Measurements from ENCODE around the gene SPOCK1. TPM values are rescaled to one million over a fixed set of nuclear protein-coding genes. Genes with fewer than 3 reads are reported as not detected.

Gene SPOCK1
- total RNA-seq, 2 donors from 2014 or later = 2.1 to 8.5 TPM

DNA sequence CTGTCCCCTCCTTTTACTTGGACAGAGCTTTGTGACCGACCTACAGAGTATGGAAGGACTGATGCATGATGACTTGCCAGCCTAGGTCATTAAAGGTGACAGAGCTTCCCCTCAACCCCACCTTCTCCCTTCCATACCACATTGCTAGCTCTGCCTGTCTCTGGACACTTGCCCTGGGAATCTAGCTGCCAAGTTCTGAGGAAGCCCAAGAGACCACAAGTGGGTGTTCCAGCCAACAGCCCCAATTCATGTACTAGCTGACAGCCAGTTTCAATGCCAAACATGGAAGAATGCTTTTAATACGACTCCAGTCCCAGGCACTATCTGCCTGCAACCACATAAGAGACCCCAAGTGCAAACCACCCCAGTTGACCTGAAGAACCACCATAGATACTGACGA lies 477.1 kb downstream of the SPOCK1 start:
- no peak for DNase-seq
- Histone ChIP-seq H3K4me1 (no peaks in the 10 kb centered on the region), H3K9ac (ENCODE audit: low read depth in 2 of 2, low read length in 2 of 2) (no peak overlapping the region), H3K36me3 (no peaks in the 10 kb centered on the region), H3K4me3 (no peak overlapping the region), H3K27me3 (no peaks in the 10 kb centered on the region), H3K27ac (no peak overlapping the region), H3K9me3 (no peaks in the 10 kb centered on the region)
- TF ChIP-seq CTCF (IDR thresholded peaks at IDR 0.05) = no peak
- intact Hi-C loops (cut with DNase I) = no loop called here

- DNase-seq = no peak
- Histone ChIP-seq H3K4me3 (no peak overlapping the region), H3K4me1 (no peaks in the 10 kb centered on the region), H3K9me3 (no peaks in the 10 kb centered on the region), H3K27me3 (no peaks in the 10 kb centered on the region), H3K27ac (no peak overlapping the region), H3K9ac (ENCODE audit: low read depth in 2 of 2, low read length in 2 of 2) (no peak overlapping the region), H3K36me3 (no peaks in the 10 kb centered on the region)
- intact Hi-C loops (cut with DNase I) = no loop called here
- no peak for TF ChIP-seq CTCF (IDR thresholded peaks at IDR 0.05)
Measured at GRCh38 chr5:137019229-137019628, 479.9 kb downstream of the SPOCK1 start.

DNA sequence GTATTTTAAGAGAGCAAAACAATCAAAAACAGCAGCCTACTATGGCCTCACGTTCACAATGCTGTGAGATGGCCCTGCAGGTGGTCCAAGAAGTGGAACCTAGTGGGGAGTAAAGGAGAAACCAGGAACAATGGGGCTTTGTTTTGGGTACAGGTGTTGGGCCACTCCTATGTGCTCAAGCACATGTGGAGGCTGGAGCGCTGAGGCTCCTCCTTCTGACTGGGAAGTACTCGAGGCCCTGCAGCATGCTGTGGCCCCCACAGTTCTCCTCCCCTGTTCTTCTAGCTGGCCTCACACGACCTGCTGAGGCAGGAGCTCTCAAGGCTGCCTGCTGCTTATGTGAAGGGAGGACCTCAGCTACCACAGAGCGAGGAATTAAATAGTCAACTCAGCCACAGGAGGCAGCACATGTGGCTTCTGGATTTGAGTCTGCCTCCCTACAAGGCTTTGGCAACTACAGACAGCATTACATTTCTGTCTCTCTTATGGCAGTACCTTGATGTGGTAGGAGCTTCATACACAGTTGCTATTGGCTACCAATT lies 482.3 kb downstream of the SPOCK1 start:
- Histone ChIP-seq H3K36me3 (no peaks in the 10 kb centered on the region), H3K27me3 (no peaks in the 10 kb centered on the region), H3K4me1 (no peaks in the 10 kb centered on the region), H3K9ac (ENCODE audit: low read depth in 2 of 2, low read length in 2 of 2) (no peak overlapping the region), H3K9me3 (no peaks in the 10 kb centered on the region), H3K27ac (no peak overlapping the region), H3K4me3 (no peak overlapping the region)
- DNase-seq = no peak
- intact Hi-C loops (cut with DNase I) = no loop called here
- TF ChIP-seq CTCF (IDR thresholded peaks at IDR 0.05) = no peak

- H3K27me3 ChIP-seq = no peaks in the 10 kb centered on the region
- no peak overlapping the region for H3K4me3 ChIP-seq
- H3K27ac ChIP-seq = no peak overlapping the region
- no peak for TF ChIP-seq CTCF (IDR thresholded peaks at IDR 0.05)
- no peaks in the 10 kb centered on the region for H3K4me1 ChIP-seq
- DNase-seq = no peak
- no peaks in the 10 kb centered on the region for H3K36me3 ChIP-seq
- H3K9ac ChIP-seq (ENCODE audit: low read depth in 2 of 2, low read length in 2 of 2) = no peak overlapping the region
- intact Hi-C loops (cut with DNase I) = no loop called here
- H3K9me3 ChIP-seq = no peaks in the 10 kb centered on the region
Measured at GRCh38 chr5:137015540-137016116, 483.5 kb downstream of the SPOCK1 start.

GRCh38 chr5:137014731-137015130 lies 484.4 kb downstream of the SPOCK1 start:
- intact Hi-C loops (cut with DNase I) = no loop called here
- Histone ChIP-seq H3K27ac (no peak overlapping the region), H3K9ac (ENCODE audit: low read depth in 2 of 2, low read length in 2 of 2) (no peak overlapping the region), H3K36me3 (no peaks in the 10 kb centered on the region), H3K4me1 (no peaks in the 10 kb centered on the region), H3K9me3 (no peaks in the 10 kb centered on the region), H3K4me3 (no peak overlapping the region), H3K27me3 (no peaks in the 10 kb centered on the region)
- no peak for TF ChIP-seq CTCF (IDR thresholded peaks at IDR 0.05)
- DNase-seq = no peak
